GM12872 (cell line): ENCODE data around the gene ATRX.

Experiments
- CTCF ChIP-seq: IDR thresholded peaks from 3 replicates; pipeline ENCODE4 v1.5.1; 2011; ENCODE audit warnings: low read depth, mild to moderate bottlenecking, low read length, moderate library complexity; ENCODE audit not compliant: insufficient read depth

Gene ATRX

DNA sequence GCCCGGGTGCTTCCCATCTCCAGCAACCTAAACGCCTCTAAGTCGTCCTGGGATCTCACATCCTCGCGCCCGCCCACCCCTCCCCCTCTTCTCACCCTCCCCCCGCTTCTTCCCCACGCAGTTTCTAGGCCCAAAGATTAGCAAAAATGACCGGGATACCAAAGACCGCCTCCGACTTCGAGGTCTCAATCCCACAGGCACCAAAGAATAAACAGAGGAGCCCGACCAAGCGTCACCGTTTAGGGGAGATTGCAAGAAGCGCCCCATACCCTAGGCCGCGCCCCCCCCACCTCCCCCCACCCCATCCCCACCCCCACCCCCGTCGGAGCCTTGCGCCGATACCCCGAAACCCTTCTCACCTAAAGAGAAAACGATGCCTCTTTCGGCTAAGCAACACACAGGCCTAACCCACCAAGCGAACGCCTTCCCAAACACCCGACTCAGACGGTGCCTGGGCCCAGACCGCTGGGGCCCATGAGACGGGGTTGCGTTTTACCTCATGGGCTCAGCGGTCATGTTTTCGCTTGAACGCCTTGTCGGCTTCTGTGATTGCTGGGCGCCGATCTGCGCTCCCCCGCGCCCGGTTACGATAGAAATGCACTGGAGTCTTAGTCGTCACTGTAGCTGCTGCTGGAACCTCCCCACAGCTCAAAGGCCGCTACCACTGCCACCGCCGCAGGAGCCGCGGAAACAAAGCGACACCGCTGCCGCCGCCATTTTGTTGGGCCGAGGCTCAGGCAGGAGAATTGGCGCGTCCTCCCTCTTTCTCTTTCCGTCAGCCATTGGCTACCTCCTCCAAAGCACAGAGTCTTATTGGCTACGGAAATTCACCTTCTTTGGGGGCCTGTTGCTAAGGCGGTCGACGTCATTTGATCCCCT lies at the start of gene ATRX:
Gene ATRX (minus strand): TSS at position 731 of the 879 bp plus-strand sequence. CDS start 215 bp downstream, at position 516.
- no peak for TF ChIP-seq CTCF

DNA sequence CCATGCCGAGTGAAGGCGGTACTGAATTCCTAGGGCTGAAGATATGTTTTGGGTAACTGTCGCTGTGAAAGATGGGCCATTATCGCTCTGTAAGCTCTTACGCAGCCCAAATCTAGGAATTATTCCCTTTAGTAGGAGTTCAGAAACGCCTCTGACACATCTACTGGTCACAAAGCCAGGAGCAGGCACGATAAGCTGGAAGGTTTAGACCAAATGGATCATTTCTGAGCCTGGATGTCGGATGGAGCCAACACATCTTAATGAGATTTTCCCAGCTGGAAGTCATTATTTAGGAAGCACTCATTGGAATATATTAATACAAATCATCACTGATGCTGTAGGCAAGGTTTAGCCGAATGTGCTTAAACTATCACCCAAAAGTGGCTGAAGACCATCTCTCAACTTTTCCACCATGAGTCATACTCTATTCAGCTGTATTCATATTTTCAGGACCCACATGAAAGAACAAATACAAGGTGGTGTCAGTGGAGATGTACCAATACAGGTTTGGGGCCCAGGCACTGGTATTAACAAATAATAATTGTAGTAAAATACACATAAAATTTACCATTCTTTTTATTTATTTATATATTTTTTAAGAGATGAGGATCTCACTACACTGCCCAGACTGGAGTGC lies 34.2 kb upstream of the ATRX start:
- TF ChIP-seq CTCF, result no peak

DNA sequence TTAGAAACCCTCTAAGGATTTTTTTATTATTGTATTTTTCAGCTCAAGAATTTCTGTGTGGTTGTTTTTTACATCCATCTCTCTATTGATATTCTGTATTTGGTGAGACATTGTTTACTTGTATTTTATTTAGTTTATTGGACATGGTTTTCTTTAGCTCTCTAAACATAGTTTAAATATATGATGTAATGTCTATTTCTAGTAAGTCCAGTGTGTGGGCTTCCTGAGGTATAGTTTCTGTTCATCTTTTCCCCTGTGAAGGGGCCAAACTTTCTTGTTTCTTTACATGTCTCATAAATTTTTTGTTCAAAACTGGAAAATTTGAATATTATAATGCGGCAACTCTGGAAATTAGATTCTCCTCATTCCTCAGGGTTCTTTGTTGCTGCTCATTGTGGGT lies 28.2 kb upstream of the ATRX start:
- TF ChIP-seq CTCF, result no peak

GRCh38 chrX:77802201-77802600 lies 16.2 kb upstream of the ATRX start:
- no peak for TF ChIP-seq CTCF

- no peak for TF ChIP-seq CTCF
Measured at GRCh38 chrX:77795124-77795523, 9.1 kb upstream of the ATRX start.

DNA sequence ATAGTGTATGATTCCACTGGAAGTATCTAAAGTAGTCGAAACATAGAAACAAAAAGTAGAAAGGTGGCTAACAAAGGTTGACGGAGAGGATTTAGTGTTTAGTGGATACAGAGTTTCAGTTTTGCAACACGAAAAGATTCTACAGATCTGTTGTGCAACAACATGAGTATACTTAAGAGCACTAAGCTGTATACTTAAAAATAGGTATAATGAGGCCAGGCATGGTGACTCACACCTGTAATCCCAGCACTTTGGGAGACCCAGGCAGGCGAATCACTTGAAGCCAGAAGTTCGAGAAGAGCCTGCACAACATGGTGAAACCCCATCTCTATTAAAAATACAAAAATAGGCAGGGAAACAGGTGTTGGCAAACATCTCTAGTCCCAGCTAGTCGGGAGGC lies 7.9 kb upstream of the ATRX start:
- no peak for TF ChIP-seq CTCF

DNA sequence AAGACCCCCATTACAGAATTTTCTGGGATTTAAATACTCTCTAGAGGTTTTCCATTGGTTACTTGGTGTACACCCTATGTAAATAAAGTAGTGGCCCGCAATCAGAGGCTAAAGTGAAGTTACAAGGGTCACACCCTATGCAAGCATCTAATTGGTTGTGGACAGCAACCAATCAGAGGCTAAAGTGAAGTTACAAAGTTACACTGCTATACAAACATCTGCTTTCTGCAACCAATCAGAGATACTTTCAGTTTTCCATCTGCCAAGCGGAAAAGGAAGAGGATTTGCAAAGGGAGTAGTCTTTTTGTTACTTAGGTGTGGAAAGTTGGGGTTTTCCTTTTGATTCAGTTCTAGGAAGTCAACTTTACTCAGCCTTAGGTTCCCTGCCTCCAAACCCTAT lies 2.0 kb upstream of the ATRX start:
- no peak for TF ChIP-seq CTCF
